Fibroblast of lung (primary cell): ENCODE data around the gene MAMDC4.

ENCODE experiments used
- EZH2 ChIP-seq: IDR thresholded peaks from 2 replicates; pipeline ENCODE4 v1.5.1; 2012; ENCODE audit warnings: low read length, control low read depth, mild to moderate bottlenecking; ENCODE audit errors: missing control alignments
- TF ChIP-seq, protein P1 (sequence below), 2 donors: IDR thresholded peaks in 1 of 2; conservative IDR thresholded peaks in 1 of 2; 1 replicate in 1 of 2; 2 replicates in 1 of 2; pipeline ENCODE4 v1.5.1; 2011 to 2012; ENCODE audit warnings: low read length in 2 of 2, control low read depth in 1 of 2, inconsistent platforms in 1 of 2, low read depth in 1 of 2, mild to moderate bottlenecking in 1 of 2

- TF ChIP-seq, protein P1, sequence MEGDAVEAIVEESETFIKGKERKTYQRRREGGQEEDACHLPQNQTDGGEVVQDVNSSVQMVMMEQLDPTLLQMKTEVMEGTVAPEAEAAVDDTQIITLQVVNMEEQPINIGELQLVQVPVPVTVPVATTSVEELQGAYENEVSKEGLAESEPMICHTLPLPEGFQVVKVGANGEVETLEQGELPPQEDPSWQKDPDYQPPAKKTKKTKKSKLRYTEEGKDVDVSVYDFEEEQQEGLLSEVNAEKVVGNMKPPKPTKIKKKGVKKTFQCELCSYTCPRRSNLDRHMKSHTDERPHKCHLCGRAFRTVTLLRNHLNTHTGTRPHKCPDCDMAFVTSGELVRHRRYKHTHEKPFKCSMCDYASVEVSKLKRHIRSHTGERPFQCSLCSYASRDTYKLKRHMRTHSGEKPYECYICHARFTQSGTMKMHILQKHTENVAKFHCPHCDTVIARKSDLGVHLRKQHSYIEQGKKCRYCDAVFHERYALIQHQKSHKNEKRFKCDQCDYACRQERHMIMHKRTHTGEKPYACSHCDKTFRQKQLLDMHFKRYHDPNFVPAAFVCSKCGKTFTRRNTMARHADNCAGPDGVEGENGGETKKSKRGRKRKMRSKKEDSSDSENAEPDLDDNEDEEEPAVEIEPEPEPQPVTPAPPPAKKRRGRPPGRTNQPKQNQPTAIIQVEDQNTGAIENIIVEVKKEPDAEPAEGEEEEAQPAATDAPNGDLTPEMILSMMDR (conservative IDR thresholded peaks at IDR 0.05 in 1 of 2, IDR thresholded peaks at IDR 0.05 in 1 of 2; ENCODE audit: low read depth in 1 of 2, low read length in 2 of 2): no peak
- no peak for TF ChIP-seq EZH2
These were observed 16.8 kb upstream of the MAMDC4 start for GRCh38 chr9:136835162-136835931.
